Measurements from ENCODE around the gene UBQLN3.

UBQLN3 gene

DNA sequence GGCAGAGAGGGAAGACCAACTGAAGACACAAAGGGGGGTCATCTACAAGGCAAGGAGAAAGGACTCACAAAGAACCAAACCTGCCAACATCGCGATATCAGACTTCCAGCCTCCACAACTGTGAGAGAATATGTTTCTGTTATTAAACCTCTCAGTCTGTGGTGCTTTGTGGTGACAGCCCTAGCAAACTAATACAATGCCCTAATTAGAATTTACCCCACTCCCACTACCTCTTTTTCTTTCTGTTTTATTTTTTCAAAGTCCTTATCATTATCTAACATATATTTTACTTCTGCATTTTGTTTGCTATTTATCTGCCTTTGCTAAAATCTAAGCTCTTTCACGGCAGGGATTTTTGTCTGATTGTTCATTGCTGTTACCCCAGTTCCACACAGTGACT lies 23.8 kb downstream of the UBQLN3 start:
- H3K36me3 ChIP-seq (ENCODE audit: insufficient read depth, low read length) = no peaks in the 10 kb centered on the region
- H3K27ac ChIP-seq (ENCODE audit: low read length) = no peak overlapping the region
- TF ChIP-seq, protein P1, sequence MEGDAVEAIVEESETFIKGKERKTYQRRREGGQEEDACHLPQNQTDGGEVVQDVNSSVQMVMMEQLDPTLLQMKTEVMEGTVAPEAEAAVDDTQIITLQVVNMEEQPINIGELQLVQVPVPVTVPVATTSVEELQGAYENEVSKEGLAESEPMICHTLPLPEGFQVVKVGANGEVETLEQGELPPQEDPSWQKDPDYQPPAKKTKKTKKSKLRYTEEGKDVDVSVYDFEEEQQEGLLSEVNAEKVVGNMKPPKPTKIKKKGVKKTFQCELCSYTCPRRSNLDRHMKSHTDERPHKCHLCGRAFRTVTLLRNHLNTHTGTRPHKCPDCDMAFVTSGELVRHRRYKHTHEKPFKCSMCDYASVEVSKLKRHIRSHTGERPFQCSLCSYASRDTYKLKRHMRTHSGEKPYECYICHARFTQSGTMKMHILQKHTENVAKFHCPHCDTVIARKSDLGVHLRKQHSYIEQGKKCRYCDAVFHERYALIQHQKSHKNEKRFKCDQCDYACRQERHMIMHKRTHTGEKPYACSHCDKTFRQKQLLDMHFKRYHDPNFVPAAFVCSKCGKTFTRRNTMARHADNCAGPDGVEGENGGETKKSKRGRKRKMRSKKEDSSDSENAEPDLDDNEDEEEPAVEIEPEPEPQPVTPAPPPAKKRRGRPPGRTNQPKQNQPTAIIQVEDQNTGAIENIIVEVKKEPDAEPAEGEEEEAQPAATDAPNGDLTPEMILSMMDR (IDR thresholded peaks at IDR 0.05; ENCODE audit: borderline replicate concordance, extremely low read depth, low read length, poor library complexity, severe bottlenecking) = no peak
- no peak for TF ChIP-seq EZH2 (IDR thresholded peaks at IDR 0.05; ENCODE audit: borderline replicate concordance, low read depth, low read length, severe bottlenecking)
- H4K20me1 ChIP-seq (ENCODE audit: insufficient read depth, low read length) = no peaks in the 10 kb centered on the region
- no peak overlapping the region for H3K4me2 ChIP-seq (ENCODE audit: insufficient read depth, low read length)
- no peaks in the 10 kb centered on the region for H3K4me1 ChIP-seq (ENCODE audit: insufficient read depth, low read length)
- no peaks in the 10 kb centered on the region for H3K9me3 ChIP-seq (ENCODE audit: insufficient read depth, low read length, severe bottlenecking)
- no peak overlapping the region for H3K4me3 ChIP-seq (ENCODE audit: low read depth in 1 of 2, low read length in 2 of 2)
- ATAC-seq (ENCODE audit: insufficient read depth, low read depth) (no peak), DNase-seq (no peak)
- H2AFZ ChIP-seq (ENCODE audit: low read depth, low read length) = no peak overlapping the region
- no peaks in the 10 kb centered on the region for H3K79me2 ChIP-seq (ENCODE audit: insufficient read depth, low read length)
- H3K27me3 ChIP-seq (ENCODE audit: insufficient read depth, low read length, poor library complexity) = peaks cover 5% of the 10 kb centered on the region
- H3K9ac ChIP-seq (ENCODE audit: low read depth, low read length) = no peak overlapping the region

DNA sequence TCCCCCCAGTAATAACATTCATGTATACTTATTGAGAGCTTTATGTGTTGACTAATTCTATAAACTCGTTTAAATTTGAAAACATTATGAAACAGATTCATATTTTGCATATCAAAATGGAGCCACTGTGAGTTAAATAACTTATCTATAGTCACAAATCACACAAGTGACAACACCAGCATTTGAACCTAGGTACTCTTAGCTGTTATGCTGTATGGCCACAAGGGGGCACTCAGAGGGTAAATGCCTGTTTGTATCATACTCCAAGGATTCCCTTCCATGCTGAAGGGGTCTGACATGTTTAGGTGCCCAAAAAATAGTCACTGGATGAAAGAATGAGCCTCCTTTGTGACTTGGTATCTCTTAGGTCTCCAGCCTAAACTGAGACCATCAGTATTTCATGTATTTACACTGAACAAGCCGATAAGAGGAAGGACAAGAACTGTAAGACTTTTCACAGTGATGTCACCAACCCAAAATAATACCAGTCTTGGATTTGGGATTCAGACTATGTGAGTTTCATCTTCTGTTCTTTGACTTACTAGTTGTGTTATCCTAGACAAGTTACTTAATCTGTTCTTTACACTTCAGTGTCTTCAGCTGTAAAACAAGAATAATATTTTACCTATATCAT lies 33.5 kb downstream of the UBQLN3 start:
- no peak overlapping the region for H2AFZ ChIP-seq (ENCODE audit: low read depth, low read length)
- TF ChIP-seq, protein P1 (IDR thresholded peaks at IDR 0.05; ENCODE audit: borderline replicate concordance, extremely low read depth, low read length, poor library complexity, severe bottlenecking) = peak; percentile 86
- no peak for TF ChIP-seq EZH2 (IDR thresholded peaks at IDR 0.05; ENCODE audit: borderline replicate concordance, low read depth, low read length, severe bottlenecking)
- no peak overlapping the region for H3K4me2 ChIP-seq (ENCODE audit: insufficient read depth, low read length)
- no peak overlapping the region for H3K27ac ChIP-seq (ENCODE audit: low read length)
- H3K4me1 ChIP-seq (ENCODE audit: insufficient read depth, low read length) = no peaks in the 10 kb centered on the region
- H3K9ac ChIP-seq (ENCODE audit: low read depth, low read length) = no peak overlapping the region
- no peaks in the 10 kb centered on the region for H4K20me1 ChIP-seq (ENCODE audit: insufficient read depth, low read length)
- H3K36me3 ChIP-seq (ENCODE audit: insufficient read depth, low read length) = no peaks in the 10 kb centered on the region
- peak; percentile 72; the same call in 2 of the 3 replicates for ATAC-seq (ENCODE audit: insufficient read depth, low read depth)
- DNase-seq = peak; percentile 34
- H3K4me3 ChIP-seq (ENCODE audit: low read depth in 1 of 2, low read length in 2 of 2) = no peak overlapping the region
- peaks cover 15% of the 10 kb centered on the region for H3K27me3 ChIP-seq (ENCODE audit: insufficient read depth, low read length, poor library complexity)
- H3K9me3 ChIP-seq (ENCODE audit: insufficient read depth, low read length, severe bottlenecking) = no peaks in the 10 kb centered on the region
- H3K79me2 ChIP-seq (ENCODE audit: insufficient read depth, low read length) = no peaks in the 10 kb centered on the region

DNA sequence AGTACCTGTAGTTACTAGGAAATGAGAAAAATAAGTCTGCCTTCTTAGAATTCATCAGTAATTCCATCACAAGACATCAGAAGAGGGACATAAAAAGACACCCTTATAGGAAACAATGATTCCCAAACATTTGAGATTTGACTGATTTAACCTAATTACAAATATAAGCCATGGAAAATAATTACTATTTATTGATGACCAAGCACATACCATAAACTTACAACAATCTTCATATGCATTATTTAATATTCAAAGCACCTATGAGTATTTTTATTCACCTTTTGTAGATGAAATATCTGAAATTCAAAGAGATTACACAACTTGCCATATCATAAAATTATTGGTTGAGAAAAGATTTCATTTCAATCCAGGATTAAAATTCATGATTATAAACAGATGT lies 35.8 kb downstream of the UBQLN3 start:
- H3K9ac ChIP-seq (ENCODE audit: low read depth, low read length) = no peak overlapping the region
- peaks cover 15% of the 10 kb centered on the region for H3K27me3 ChIP-seq (ENCODE audit: insufficient read depth, low read length, poor library complexity)
- TF ChIP-seq EZH2 (IDR thresholded peaks at IDR 0.05; ENCODE audit: borderline replicate concordance, low read depth, low read length, severe bottlenecking) = no peak
- TF ChIP-seq, protein P1 (IDR thresholded peaks at IDR 0.05; ENCODE audit: borderline replicate concordance, extremely low read depth, low read length, poor library complexity, severe bottlenecking) = no peak
- H3K4me3 ChIP-seq (ENCODE audit: low read depth in 1 of 2, low read length in 2 of 2) = no peak overlapping the region
- DNase-seq (no peak), ATAC-seq (ENCODE audit: insufficient read depth, low read depth) (no peak)
- no peak overlapping the region for H2AFZ ChIP-seq (ENCODE audit: low read depth, low read length)
- H3K27ac ChIP-seq (ENCODE audit: low read length) = no peak overlapping the region
- no peaks in the 10 kb centered on the region for H3K9me3 ChIP-seq (ENCODE audit: insufficient read depth, low read length, severe bottlenecking)
- no peaks in the 10 kb centered on the region for H3K4me1 ChIP-seq (ENCODE audit: insufficient read depth, low read length)
- H3K79me2 ChIP-seq (ENCODE audit: insufficient read depth, low read length) = no peaks in the 10 kb centered on the region
- no peaks in the 10 kb centered on the region for H4K20me1 ChIP-seq (ENCODE audit: insufficient read depth, low read length)
- H3K4me2 ChIP-seq (ENCODE audit: insufficient read depth, low read length) = no peak overlapping the region
- H3K36me3 ChIP-seq (ENCODE audit: insufficient read depth, low read length) = no peaks in the 10 kb centered on the region
